ENCODE measurements around the gene INSR. TPM values are rescaled to one million over a fixed set of nuclear protein-coding genes. Genes with fewer than 3 reads are reported as not detected.

The INSR gene
- total RNA-seq, 1 experiment from 2014 or later: 13.7 TPM

DNA sequence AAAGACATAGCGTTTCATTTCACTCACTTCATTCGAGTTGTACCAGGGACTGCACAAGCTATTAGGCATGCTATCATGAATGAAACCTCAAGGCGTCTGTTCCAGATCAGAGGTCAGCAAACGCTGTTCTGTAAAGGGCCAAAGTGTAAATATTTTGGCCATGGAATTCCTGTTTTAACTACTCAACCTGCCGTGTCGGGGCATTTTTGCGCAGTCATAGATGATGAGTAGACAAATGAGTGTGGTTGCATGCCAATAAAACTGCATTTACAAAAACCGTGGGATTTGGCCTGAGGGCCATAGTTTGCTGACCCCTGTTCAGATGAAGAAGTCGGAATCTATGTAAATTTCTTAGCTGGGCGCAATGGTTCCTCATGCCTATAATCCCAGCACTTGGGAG lies 6.5 kb downstream of the INSR start:
- no TSS peak for BruUV-seq (replicated peaks)
- Histone ChIP-seq H4K20me1 (ENCODE audit: low read length) (no peaks in the 10 kb centered on the region), H3K4me1 (ENCODE audit: insufficient read depth, low read length) (peaks cover 3% of the 10 kb centered on the region; the same call in 1 of the 2 replicates), H3K27ac (ENCODE audit: low read length) (no peak overlapping the region), H2AFZ (ENCODE audit: low read length) (no peak overlapping the region), H3K36me3 (ENCODE audit: low read depth, low read length) (no peaks in the 10 kb centered on the region), H3K9ac (ENCODE audit: low read length) (no peak overlapping the region), H3F3A (ENCODE audit: low read length, unreplicated experiment) (no peaks in the 10 kb centered on the region), H3K79me2 (ENCODE audit: low read length) (no peaks in the 10 kb centered on the region), H3K27me3 (ENCODE audit: low read length) (no peaks in the 10 kb centered on the region), H3K4me2 (ENCODE audit: low read length) (no peak overlapping the region), H3K4me3 (ENCODE audit: low read length) (no peak overlapping the region), H3K9me2 (replicated peaks; ENCODE audit: low read length) (no peaks in the 10 kb centered on the region), H3K9me3 (ENCODE audit: low read length) (no peaks in the 10 kb centered on the region)
- ChIA-PET CTCF (interaction anchor here (0.6 kb wide), 1 partner anchor 31 kb away, joined by 8 read pairs; no protein-coding TSS in a partner anchor), POLR2A (ENCODE audit: unreplicated experiment) (no interaction called here)
- TF ChIP-seq, protein P1, sequence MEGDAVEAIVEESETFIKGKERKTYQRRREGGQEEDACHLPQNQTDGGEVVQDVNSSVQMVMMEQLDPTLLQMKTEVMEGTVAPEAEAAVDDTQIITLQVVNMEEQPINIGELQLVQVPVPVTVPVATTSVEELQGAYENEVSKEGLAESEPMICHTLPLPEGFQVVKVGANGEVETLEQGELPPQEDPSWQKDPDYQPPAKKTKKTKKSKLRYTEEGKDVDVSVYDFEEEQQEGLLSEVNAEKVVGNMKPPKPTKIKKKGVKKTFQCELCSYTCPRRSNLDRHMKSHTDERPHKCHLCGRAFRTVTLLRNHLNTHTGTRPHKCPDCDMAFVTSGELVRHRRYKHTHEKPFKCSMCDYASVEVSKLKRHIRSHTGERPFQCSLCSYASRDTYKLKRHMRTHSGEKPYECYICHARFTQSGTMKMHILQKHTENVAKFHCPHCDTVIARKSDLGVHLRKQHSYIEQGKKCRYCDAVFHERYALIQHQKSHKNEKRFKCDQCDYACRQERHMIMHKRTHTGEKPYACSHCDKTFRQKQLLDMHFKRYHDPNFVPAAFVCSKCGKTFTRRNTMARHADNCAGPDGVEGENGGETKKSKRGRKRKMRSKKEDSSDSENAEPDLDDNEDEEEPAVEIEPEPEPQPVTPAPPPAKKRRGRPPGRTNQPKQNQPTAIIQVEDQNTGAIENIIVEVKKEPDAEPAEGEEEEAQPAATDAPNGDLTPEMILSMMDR (conservative IDR thresholded peaks at IDR 0.05; ENCODE audit: low read depth, low read length): no peak
- TF ChIP-seq EZH2 (IDR thresholded peaks at IDR 0.05; ENCODE audit: low read length, unreplicated experiment) (no peak), EZH2phosphoT487 (IDR thresholded peaks at IDR 0.05; ENCODE audit: borderline replicate concordance, low read length) (no peak)
- DNase-seq (no peak), ATAC-seq (no peak)
- intact Hi-C loops (cut with micrococcal nuclease): no loop called here

- H3F3A ChIP-seq (ENCODE audit: low read length, unreplicated experiment): no peaks in the 10 kb centered on the region
- H3K9ac ChIP-seq (ENCODE audit: low read length): no peak overlapping the region
- TF ChIP-seq, protein P1 (conservative IDR thresholded peaks at IDR 0.05; ENCODE audit: low read depth, low read length): no peak
- TF ChIP-seq EZH2phosphoT487 (IDR thresholded peaks at IDR 0.05; ENCODE audit: borderline replicate concordance, low read length) (no peak), EZH2 (IDR thresholded peaks at IDR 0.05; ENCODE audit: low read length, unreplicated experiment) (no peak)
- no peaks in the 10 kb centered on the region for H3K9me2 ChIP-seq (replicated peaks; ENCODE audit: low read length)
- no peaks in the 10 kb centered on the region for H3K36me3 ChIP-seq (ENCODE audit: low read depth, low read length)
- DNase-seq: no peak
- no peak overlapping the region for H3K4me2 ChIP-seq (ENCODE audit: low read length)
- no peaks in the 10 kb centered on the region for H3K79me2 ChIP-seq (ENCODE audit: low read length)
- H3K27me3 ChIP-seq (ENCODE audit: low read length): no peaks in the 10 kb centered on the region
- BruUV-seq (replicated peaks): no TSS peak
- no peaks in the 10 kb centered on the region for H4K20me1 ChIP-seq (ENCODE audit: low read length)
- no peaks in the 10 kb centered on the region for H3K4me1 ChIP-seq (ENCODE audit: insufficient read depth, low read length)
- H3K4me3 ChIP-seq (ENCODE audit: low read length): no peak overlapping the region
- no peak for ATAC-seq
- POLR2A ChIA-PET (ENCODE audit: unreplicated experiment): no interaction called here
- CTCF ChIA-PET: interaction anchor here (0.5 kb wide), 1 partner anchor 54 kb away, joined by 6 read pairs; no protein-coding TSS in a partner anchor
- H2AFZ ChIP-seq (ENCODE audit: low read length): no peak overlapping the region
- H3K9me3 ChIP-seq (ENCODE audit: low read length): no peaks in the 10 kb centered on the region
- intact Hi-C loops (cut with micrococcal nuclease): no loop called here
- no peak overlapping the region for H3K27ac ChIP-seq (ENCODE audit: low read length)
These were observed 13.1 kb downstream of the INSR start for GRCh38 chr19:7280940-7281666.

DNA sequence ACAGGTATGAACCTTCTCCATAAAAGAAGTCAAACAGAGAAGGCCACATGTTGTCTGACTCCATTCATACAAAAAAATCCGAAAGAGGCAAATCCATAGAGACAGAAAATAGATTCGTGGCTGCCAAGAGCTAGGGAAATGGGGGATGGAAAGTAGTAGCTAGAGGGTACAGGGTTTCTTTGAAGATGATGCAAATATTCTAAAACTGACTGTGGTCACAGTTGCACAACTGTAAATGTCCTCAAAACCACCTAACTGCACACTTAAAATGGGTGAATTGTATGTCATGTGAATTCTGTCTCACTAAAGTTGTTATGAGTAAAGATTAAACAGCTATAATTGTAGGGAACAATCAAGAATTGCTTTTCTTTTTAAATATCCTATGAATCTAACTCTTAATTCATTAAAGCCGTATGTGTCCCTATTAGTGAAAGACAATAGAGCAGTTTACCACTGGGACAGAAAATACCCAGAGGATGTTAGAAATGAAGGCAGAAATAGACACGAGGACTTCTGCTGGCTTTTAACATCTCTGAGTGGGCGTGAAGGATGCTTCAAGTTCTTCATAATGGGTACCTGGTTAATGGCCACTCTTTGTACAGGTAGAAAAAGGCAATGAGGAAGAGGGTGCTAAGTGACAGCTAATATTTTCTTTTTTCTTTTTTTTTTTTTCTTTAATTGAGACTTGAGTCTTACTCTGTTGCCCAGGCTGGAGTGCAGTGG lies 21.2 kb downstream of the INSR start:
- Histone ChIP-seq H4K20me1 (ENCODE audit: low read length) (no peaks in the 10 kb centered on the region), H3K27me3 (ENCODE audit: low read length) (no peaks in the 10 kb centered on the region), H3K4me2 (ENCODE audit: low read length) (no peak overlapping the region), H3K9ac (ENCODE audit: low read length) (no peak overlapping the region), H3K36me3 (ENCODE audit: low read depth, low read length) (no peaks in the 10 kb centered on the region), H3K9me3 (ENCODE audit: low read length) (no peaks in the 10 kb centered on the region), H3K27ac (ENCODE audit: low read length) (no peak overlapping the region), H2AFZ (ENCODE audit: low read length) (no peak overlapping the region), H3K4me1 (ENCODE audit: insufficient read depth, low read length) (no peaks in the 10 kb centered on the region), H3F3A (ENCODE audit: low read length, unreplicated experiment) (no peaks in the 10 kb centered on the region), H3K79me2 (ENCODE audit: low read length) (no peaks in the 10 kb centered on the region), H3K9me2 (replicated peaks; ENCODE audit: low read length) (no peaks in the 10 kb centered on the region), H3K4me3 (ENCODE audit: low read length) (no peak overlapping the region)
- BruUV-seq (replicated peaks): no TSS peak
- intact Hi-C loops (cut with micrococcal nuclease): no loop called here
- POLR2A ChIA-PET (ENCODE audit: unreplicated experiment): no interaction called here
- CTCF ChIA-PET: no interaction called here
- DNase-seq (no peak), ATAC-seq (no peak)
- TF ChIP-seq EZH2phosphoT487 (IDR thresholded peaks at IDR 0.05; ENCODE audit: borderline replicate concordance, low read length) (no peak), EZH2 (IDR thresholded peaks at IDR 0.05; ENCODE audit: low read length, unreplicated experiment) (no peak)
- TF ChIP-seq, protein P1 (conservative IDR thresholded peaks at IDR 0.05; ENCODE audit: low read depth, low read length): no peak
